ENCODE data around the gene CLK3.
A peak's percentile ranks its signal among the peaks of the same experiment; 100 is the strongest.

The CLK3 gene

DNA sequence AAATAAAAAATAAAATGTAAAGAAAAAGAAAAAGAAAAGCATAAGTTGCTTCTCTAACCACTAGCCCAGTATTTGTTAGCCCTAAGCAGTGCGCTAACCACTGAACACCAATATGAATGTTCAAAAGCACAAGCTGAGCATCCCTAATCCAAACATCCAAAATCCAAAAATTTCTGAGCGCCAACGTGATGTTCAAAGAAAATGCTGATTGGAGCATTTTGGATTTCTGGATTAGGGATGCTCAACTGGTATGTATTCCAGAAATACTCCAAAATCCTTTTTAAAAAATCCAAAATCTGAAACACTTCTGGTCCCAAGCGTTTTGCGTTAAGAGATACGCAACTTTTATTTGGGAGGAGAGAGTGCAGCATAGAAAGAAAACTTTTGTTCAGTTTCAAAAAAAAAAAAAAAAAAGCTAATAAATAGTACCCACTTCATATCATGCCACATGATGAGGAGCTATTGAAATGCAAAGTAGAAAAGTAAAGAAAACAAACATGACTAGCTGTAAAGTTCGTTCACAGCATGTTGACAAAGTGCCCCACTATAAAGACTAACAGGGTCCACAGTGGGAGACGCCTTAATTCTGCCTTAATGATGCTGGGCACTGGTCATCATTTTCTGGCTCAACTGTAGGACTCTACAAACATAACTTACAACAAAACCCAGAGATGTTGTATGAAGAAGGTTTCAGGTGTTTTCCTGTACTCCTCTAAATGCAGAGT is 47.8 kb downstream of the CLK3 start (continued):
- TF ChIP-seq, protein P1, sequence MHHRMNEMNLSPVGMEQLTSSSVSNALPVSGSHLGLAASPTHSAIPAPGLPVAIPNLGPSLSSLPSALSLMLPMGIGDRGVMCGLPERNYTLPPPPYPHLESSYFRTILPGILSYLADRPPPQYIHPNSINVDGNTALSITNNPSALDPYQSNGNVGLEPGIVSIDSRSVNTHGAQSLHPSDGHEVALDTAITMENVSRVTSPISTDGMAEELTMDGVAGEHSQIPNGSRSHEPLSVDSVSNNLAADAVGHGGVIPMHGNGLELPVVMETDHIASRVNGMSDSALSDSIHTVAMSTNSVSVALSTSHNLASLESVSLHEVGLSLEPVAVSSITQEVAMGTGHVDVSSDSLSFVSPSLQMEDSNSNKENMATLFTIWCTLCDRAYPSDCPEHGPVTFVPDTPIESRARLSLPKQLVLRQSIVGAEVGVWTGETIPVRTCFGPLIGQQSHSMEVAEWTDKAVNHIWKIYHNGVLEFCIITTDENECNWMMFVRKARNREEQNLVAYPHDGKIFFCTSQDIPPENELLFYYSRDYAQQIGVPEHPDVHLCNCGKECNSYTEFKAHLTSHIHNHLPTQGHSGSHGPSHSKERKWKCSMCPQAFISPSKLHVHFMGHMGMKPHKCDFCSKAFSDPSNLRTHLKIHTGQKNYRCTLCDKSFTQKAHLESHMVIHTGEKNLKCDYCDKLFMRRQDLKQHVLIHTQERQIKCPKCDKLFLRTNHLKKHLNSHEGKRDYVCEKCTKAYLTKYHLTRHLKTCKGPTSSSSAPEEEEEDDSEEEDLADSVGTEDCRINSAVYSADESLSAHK (tag by site-specific recombination; IDR thresholded peaks at IDR 0.05): peak; percentile 47; the same call in 1 of the 2 replicates
- TF ChIP-seq ZNF626 (tag by site-specific recombination; IDR thresholded peaks at IDR 0.05) (no peak), ZNF433 (tag by site-specific recombination; IDR thresholded peaks at IDR 0.05; ENCODE audit: low read depth) (no peak), SALL2 (tag by site-specific recombination; IDR thresholded peaks at IDR 0.05; ENCODE audit: borderline replicate concordance) (no peak), KLF7 (tag by site-specific recombination; IDR thresholded peaks at IDR 0.05; ENCODE audit: borderline replicate concordance) (0 out of 2 replicates have a peak, but pooled peaks have one; percentile 16), ZIC2 (tag by site-specific recombination; IDR thresholded peaks at IDR 0.05) (peak; percentile 97), SP7 (tag by site-specific recombination; IDR thresholded peaks at IDR 0.05) (no peak), ZNF544 (tag by site-specific recombination; IDR thresholded peaks at IDR 0.05) (no peak), ZNF843 (tag by site-specific recombination; IDR thresholded peaks at IDR 0.05) (peak; percentile 67), OSR2 (tag by site-specific recombination; IDR thresholded peaks at IDR 0.05) (peak; percentile 52; the same call in 1 of the 2 replicates), ZNF404 (tag by site-specific recombination; IDR thresholded peaks at IDR 0.05) (no peak), ZBTB21 (tag by site-specific recombination; IDR thresholded peaks at IDR 0.05) (no peak), ZNF16 (tag by site-specific recombination; IDR thresholded peaks at IDR 0.05; ENCODE audit: low read depth) (no peak), ZNF121 (tag by site-specific recombination; IDR thresholded peaks at IDR 0.05) (no peak), ZNF747 (tag by site-specific recombination; IDR thresholded peaks at IDR 0.05) (no peak), KLF8 (tag by site-specific recombination; IDR thresholded peaks at IDR 0.05) (no peak), RBAK (tag by site-specific recombination; IDR thresholded peaks at IDR 0.05) (no peak), ZBTB8A (tag by site-specific recombination; IDR thresholded peaks at IDR 0.05) (peak; percentile 83), ZNF664 (tag by site-specific recombination; IDR thresholded peaks at IDR 0.05) (peak; percentile 16; the same call in 1 of the 2 replicates), ZNF677 (tag by site-specific recombination; IDR thresholded peaks at IDR 0.05) (peak; percentile 80), ZNF19 (tag by site-specific recombination; IDR thresholded peaks at IDR 0.05; ENCODE audit: low read depth) (no peak), ZNF792 (tag by site-specific recombination; IDR thresholded peaks at IDR 0.05) (no peak)
- TF ChIP-seq, protein P2, sequence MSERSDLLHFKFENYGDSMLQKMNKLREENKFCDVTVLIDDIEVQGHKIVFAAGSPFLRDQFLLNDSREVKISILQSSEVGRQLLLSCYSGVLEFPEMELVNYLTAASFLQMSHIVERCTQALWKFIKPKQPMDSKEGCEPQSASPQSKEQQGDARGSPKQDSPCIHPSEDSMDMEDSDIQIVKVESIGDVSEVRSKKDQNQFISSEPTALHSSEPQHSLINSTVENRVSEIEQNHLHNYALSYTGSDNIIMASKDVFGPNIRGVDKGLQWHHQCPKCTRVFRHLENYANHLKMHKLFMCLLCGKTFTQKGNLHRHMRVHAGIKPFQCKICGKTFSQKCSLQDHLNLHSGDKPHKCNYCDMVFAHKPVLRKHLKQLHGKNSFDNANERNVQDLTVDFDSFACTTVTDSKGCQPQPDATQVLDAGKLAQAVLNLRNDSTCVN (tag by site-specific recombination; optimal IDR thresholded peaks at IDR 0.05): no peak
- TF ChIP-seq, protein P3, sequence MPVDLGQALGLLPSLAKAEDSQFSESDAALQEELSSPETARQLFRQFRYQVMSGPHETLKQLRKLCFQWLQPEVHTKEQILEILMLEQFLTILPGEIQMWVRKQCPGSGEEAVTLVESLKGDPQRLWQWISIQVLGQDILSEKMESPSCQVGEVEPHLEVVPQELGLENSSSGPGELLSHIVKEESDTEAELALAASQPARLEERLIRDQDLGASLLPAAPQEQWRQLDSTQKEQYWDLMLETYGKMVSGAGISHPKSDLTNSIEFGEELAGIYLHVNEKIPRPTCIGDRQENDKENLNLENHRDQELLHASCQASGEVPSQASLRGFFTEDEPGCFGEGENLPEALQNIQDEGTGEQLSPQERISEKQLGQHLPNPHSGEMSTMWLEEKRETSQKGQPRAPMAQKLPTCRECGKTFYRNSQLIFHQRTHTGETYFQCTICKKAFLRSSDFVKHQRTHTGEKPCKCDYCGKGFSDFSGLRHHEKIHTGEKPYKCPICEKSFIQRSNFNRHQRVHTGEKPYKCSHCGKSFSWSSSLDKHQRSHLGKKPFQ (tag by site-specific recombination; IDR thresholded peaks at IDR 0.05): 0 out of 2 replicates have a peak, but pooled peaks have one; percentile 21
- TF ChIP-seq, protein P4, sequence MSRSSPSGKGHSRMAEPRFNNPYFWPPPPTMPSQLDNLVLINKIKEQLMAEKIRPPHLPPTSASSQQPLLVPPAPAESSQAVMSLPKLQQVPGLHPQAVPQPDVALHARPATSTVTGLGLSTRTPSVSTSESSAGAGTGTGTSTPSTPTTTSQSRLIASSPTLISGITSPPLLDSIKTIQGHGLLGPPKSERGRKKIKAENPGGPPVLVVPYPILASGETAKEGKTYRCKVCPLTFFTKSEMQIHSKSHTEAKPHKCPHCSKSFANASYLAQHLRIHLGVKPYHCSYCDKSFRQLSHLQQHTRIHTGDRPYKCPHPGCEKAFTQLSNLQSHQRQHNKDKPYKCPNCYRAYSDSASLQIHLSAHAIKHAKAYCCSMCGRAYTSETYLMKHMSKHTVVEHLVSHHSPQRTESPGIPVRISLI (tag by site-specific recombination; IDR thresholded peaks at IDR 0.05): no peak
- TF ChIP-seq, protein P5, sequence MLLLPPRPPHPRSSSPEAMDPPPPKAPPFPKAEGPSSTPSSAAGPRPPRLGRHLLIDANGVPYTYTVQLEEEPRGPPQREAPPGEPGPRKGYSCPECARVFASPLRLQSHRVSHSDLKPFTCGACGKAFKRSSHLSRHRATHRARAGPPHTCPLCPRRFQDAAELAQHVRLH (tag by site-specific recombination; IDR thresholded peaks at IDR 0.05): no peak
- TF ChIP-seq, protein P6, sequence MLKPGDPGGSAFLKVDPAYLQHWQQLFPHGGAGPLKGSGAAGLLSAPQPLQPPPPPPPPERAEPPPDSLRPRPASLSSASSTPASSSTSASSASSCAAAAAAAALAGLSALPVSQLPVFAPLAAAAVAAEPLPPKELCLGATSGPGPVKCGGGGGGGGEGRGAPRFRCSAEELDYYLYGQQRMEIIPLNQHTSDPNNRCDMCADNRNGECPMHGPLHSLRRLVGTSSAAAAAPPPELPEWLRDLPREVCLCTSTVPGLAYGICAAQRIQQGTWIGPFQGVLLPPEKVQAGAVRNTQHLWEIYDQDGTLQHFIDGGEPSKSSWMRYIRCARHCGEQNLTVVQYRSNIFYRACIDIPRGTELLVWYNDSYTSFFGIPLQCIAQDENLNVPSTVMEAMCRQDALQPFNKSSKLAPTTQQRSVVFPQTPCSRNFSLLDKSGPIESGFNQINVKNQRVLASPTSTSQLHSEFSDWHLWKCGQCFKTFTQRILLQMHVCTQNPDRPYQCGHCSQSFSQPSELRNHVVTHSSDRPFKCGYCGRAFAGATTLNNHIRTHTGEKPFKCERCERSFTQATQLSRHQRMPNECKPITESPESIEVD (tag by site-specific recombination; IDR thresholded peaks at IDR 0.05): peak; percentile 63
- TF ChIP-seq, protein P7, sequence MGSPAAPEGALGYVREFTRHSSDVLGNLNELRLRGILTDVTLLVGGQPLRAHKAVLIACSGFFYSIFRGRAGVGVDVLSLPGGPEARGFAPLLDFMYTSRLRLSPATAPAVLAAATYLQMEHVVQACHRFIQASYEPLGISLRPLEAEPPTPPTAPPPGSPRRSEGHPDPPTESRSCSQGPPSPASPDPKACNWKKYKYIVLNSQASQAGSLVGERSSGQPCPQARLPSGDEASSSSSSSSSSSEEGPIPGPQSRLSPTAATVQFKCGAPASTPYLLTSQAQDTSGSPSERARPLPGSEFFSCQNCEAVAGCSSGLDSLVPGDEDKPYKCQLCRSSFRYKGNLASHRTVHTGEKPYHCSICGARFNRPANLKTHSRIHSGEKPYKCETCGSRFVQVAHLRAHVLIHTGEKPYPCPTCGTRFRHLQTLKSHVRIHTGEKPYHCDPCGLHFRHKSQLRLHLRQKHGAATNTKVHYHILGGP (tag by site-specific recombination; IDR thresholded peaks at IDR 0.05): no peak
- TF ChIP-seq, protein P8, sequence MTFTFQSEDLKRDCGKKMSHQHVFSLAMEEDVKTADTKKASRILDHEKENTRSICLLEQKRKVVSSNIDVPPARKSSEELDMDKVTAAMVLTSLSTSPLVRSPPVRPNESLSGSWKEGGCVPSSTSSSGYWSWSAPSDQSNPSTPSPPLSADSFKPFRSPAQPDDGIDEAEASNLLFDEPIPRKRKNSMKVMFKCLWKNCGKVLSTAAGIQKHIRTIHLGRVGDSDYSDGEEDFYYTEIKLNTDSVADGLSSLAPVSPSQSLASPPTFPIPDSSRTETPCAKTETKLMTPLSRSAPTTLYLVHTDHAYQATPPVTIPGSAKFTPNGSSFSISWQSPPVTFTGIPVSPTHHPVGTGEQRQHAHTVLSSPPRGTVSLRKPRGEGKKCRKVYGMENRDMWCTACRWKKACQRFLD (tag by site-specific recombination; IDR thresholded peaks at IDR 0.05): no peak

Data from HEK293 (cell line).